CD4-positive, alpha-beta T cell treated with Interleukin-1 beta for 1 hour (primary cell): ENCODE data around the gene PIN4.
"Not testable (repeated sequence)": the region's sequence is repeated elsewhere in the genome, so short reads cannot be mapped to it uniquely, and the experiment has no call there.

Experiments
- DNase-seq, 2 donors: peaks; one replicate each; pipeline ENCODE4 v3.0.0-alpha.2; 2020 to 2022

PIN4 gene

GRCh38 chrX:72202792-72203401 lies 21.3 kb downstream of the PIN4 start:
- no peak for DNase-seq

GRCh38 chrX:72203421-72203820 lies 21.9 kb downstream of the PIN4 start:
- DNase-seq = no peak

GRCh38 chrX:72205706-72206105 lies 24.1 kb downstream of the PIN4 start:
- DNase-seq = no peak

GRCh38 chrX:72207366-72207765 lies 25.8 kb downstream of the PIN4 start:
- no peak for DNase-seq

DNA sequence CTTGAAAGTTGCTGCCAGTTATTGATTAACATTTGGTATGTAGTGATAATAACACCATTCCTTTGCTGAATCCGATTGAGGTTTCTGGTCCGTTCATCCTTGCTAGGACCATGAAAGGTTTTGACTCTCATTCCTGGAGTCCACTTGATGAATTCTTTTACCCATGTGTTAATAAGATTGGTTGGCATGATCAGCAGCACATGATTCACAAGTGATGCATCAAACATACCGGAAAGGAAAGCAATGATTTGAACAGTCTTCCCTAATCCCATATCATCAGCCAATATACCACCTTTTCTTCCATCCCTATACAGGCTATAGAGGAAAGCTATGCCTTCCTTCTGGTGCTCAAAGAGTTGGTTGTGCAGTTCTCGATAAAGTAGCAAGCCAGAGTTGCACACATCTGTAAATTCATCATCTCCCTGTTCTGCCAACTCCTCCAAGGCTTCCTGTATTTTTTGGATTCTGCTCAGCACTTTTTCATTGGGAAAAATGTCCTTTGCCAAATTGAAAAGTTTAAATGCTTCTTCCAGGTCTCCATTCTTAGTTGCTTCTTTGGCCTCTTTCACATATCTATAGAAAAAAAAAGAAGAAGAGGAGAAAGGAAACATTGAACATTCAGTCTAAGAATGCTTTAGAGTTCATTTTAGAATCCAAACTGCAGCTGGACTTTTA lies 26.7 kb downstream of the PIN4 start:
- DNase-seq = no peak

- DNase-seq = no peak
Observed at GRCh38 chrX:72216973-72217372, 35.4 kb downstream of the PIN4 start.

DNA sequence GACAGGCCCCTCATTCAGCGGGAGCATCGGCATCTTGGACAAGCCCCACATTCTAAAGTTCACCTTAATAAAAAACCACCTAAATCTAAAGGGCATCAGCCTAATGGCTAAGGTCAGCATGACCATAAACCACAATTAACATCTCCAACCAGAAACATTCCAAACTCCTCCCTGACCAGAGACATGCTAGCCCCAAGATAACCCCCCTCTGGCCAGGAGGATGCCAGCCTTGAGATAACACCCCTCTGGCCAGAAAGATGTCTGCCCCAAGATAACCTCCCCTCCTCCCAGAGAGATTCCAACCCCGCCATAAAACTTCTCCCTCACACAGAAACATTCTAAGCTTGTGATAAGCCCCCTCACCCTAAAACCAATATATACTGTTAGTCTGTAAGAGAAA lies 38.8 kb downstream of the PIN4 start:
- DNase-seq = not testable (repeated sequence)

DNA sequence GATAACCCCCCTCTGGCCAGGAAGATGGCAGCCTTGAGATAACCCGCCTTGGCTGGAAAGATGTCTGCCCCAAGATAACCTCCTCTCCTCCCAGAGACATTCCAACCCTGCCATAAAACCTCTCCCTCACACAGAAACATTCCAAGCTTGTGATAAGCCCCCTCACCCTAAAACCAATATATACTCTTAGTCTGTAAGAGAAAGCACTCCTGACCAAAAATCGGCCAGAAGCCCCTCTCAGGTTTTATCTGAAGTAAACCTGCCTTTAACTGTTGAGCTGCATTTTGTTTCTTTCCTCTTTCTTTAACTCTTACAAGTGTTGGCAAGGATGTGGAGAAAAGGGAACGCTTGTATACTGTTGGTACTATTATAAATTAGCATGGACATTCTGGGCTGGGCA lies 48.7 kb downstream of the PIN4 start:
- no peak for DNase-seq

DNA sequence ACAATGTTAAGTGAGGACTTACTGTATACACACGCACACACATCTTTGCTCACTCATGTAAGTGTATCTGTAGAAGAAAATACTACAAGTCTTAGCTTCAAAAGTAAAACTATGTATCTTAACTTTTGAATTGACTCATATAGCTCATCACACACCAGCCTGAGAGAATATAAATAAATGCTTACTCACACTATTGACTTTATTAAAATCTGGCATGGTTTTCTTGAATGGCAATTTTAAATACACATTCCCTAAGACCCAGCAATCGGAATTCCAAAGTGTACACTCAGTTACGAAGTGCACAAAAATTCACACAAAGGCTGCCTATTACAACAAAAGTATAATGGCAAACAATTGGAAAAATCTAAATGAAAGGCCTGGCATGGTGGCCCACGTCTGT lies 55.3 kb downstream of the PIN4 start:
- DNase-seq = no peak

DNA sequence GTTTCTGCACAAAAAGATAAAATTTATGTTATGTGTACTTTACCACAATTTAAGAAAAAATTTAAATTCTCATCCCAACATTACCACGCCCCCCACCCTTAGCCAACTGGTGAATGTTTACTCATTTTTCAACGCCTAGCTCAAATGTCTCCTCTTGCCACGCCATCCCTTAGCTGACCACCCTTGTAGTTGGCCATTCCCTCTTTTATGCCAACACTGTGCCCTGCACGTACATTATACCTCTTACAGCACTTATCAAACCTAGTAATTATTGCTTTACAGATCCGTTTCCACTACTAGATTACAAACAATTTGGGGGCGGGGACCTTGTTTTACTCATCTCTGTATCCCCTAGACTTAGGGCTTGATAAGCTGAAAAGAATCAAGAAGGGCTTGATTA lies 56.6 kb downstream of the PIN4 start:
- no peak for DNase-seq

DNA sequence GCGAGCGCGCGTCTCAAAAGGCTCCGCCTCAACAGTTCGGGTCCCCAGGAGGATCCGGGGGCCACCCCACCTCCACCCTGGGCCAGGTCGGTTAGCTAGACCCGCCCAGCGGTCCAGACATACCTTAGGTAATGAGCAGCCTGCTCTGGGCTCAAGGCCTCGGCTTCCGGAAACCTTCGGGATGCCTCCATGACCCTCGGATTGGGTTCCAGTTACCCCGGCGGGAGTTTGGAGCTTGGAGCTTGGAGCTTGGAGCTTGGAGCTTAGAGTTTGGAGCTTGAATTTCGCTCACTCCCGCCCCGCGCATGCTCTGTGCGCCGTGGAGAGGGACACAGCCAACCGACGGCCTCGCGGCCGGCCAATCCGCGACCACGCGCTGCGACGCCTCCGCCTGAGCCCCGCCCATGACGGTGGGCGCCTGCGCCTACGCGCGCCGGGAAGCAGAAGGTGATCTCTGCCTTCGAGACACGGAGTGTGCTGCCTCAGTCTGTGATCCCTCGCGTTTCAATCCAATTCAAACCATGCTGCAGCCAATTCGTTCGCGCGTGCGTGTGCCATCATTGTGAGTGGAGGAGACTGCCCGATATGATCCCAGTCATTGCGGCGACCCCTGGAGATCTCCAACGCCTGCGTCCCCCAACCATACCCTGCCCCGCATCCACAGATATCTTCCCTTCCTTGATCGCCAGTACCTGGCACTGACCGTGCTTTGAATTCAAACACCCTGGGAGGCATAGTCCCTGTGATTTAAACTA lies 57.3 kb downstream of the PIN4 start, which contains the start of gene ERCC6L:
ERCC6L (minus strand) TSS at position 307 of the 755 bp plus-strand sequence; CDS start at position 191, 116 bp downstream.
- peak; percentile 89 to 90 for DNase-seq

DNA sequence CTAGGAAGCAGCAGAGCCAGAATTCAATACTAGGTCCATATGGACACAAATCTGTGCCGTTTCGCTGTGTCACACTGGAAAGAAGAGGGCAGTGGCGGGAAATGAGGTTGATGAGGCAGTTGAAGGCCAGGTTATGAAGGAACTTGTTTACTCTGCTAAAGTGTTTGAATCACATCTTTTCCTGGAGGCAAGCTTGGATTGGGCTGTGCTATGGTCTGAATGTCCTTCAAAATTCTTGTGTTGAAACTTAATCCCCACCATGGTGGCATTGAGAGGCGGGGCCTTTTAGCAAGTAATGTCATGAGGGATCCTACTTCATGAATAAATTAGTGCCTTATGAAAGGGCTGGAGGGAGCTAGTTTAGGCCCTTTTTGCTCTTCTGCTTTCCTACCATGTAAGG lies 59.4 kb downstream of the PIN4 start:
- DNase-seq = no peak

DNA sequence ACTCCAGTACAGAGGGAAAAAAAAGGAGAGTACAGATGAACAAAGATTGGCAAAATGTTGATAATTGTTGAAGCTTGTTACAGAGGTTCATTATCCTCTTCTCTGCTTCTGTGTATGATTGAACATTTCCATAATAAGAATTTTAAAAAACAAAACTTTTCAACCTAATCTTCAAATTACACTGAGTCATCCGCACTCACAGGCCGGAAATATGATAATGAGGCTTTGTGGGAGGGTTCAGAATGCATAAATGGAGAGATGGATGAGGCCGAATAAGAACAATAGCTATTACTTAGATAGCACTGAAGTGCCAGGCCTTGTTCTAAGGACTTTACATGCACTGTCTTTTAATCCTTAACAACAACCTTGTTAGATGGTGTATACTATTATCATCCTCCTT lies 61.9 kb downstream of the PIN4 start:
- DNase-seq = no peak

DNA sequence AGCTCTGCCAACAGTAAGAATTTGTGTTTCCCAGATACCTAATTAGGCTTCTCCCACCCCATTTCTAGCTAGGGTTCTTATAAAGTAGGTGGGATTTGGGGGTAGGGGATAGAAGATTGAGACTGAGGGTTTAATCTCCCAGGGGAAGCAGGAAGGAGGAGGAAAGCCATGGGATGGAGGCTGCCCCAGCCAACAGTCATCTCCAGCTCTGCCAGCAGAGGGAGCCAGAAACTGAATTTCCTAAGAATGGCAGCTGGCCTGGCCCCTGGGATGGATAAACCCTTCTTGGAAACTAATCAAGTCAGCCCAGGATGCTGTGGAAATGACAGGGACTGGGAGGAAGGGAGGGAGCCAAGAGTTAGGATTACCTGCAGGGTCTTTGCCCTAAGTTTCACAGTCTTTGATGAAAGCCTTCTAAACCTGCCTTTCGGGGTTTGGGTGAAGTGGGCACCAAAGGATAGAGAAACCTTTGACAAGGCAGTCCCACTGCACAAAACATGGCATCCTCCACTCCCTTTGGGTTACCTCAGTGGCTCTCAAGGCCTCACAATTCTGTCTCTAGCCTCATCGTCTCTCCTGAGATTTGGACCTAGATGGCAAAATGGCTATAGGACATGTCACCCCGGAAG lies 64.0 kb downstream of the PIN4 start:
- DNase-seq = peak; percentile 20 to 31

DNA sequence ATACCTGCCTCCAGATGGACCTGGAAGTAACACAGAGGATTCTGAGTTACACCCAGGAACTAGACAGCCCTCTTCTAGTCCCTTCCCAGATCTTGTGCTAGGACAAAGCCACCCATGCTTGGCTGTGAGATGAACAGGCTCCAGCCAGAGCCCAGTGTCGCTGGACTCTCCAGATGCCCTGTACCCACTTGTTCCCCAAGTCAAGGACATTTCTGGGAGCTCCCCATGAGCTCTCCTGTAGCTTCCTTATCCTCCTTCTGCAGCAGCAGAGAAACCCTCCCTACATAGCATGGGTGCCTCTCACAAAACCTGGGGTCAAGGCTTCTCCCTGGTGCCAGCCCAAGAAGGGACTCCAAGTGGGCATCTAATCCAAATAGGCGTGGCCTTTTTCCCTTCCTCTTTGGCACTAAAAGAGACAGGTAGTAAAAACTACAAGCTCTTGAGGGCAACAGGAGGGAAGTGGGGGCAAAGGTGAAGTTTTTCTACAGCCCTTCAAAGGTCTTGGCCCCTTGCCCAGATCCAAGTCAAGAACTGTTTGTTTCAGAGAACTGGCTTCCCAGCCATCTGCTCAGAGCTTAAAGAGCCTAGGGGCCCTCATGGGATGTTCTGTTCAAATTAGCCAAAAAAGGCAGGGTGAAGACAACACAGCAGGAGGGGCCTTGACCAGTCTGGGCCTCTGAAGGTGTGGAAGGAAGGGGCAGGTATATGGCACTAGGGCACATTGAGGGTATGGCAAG lies 65.8 kb downstream of the PIN4 start:
- DNase-seq = no peak
